NCI-H2107 treated with DMSO at 0.1 percent for 48 hours (cell line): ENCODE results near the gene DOP1A.
A peak's percentile ranks its signal among the peaks of the same experiment; 100 is the strongest.
"Not testable (repeated sequence)": the region's sequence is repeated elsewhere in the genome, so short reads cannot be mapped to it uniquely, and the experiment has no call there.

Source experiments
- DNase-seq: peaks from one replicate; lab custom pipeline; 2025; ENCODE audit not compliant: unreplicated experiment; lab: John Stamatoyannopoulos, UW

The DOP1A gene

DNA sequence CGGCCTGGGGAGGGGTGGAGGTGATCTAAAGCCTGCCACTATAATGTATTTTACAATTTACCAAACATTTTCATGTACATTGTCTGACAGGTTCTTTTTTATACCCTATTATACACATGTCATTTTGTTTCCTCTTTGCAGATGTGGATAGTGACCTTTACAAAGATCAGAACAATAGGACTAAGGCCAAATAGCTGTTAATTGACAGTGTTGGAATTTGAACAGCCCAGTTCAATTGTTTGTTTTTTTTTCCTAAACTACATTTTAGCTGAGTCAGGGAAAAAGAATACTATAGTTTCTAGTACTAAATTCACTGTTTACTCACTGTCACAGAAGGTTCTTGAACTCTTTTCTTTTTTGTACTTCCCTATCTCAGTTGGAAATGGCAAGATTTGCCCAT, 85.4 kb downstream of the DOP1A start:
- DNase-seq = no peak

DNA sequence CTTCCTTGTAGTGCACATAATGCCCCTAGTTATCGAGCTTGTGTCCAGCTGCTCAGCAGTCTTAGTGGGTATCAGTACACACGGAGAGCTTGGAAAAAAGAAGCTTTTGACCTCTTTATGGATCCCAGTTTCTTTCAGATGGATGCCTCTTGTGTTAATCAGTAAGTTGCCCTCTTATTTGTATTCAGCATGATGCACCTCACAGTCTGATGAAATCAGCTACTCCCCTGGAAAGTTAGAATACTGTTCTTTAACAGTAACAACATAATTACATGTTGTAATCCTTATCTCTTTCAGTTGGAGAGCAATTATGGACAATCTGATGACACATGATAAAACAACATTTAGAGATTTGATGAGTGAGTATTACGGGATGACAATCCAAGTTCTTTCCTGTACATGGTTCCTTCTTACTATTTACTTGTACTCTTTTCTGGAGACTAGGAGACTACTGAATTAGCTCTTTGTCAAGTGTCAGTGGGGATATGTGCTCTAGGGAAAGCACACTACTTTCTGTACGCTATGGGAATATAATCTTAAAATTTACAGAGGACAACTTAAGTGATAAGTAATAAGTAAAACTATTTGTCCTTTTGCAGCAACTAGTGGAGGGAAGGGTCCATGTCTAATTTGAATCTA, 86.5 kb downstream of the DOP1A start:
- DNase-seq = no peak

- DNase-seq = no peak
These were observed 88.3 kb downstream of the DOP1A start for GRCh38 chr6:83155794-83156193.

GRCh38 chr6:83160167-83160566, 92.7 kb downstream of the DOP1A start:
- DNase-seq = no peak

- DNase-seq = no peak
These were observed 100.3 kb downstream of the DOP1A start for GRCh38 chr6:83167726-83168278.

DNA sequence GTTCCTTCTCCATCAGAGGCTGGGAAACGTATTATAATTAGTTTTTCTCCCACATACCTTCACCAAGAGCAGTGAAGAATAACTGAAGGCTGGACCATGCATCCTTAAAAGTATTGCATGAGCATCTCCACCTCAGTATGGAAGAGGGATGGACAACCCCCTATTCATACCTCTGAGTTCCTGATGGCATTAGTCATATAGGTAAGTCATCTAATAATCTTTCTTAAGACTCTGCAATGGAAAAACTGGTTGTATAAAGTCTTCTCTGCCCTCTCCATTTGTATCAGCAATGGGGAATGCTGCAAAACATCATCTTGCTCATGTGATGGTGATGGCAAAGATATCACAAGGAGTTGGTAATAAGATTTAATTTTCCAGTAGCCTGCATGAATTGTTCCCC, 101.1 kb downstream of the DOP1A start:
- DNase-seq = no peak

- DNase-seq = no peak
These were observed 101.6 kb downstream of the DOP1A start for GRCh38 chr6:83169106-83169505.

- DNase-seq = no peak
These were observed 102.0 kb downstream of the DOP1A start for GRCh38 chr6:83169511-83169910.

DNA sequence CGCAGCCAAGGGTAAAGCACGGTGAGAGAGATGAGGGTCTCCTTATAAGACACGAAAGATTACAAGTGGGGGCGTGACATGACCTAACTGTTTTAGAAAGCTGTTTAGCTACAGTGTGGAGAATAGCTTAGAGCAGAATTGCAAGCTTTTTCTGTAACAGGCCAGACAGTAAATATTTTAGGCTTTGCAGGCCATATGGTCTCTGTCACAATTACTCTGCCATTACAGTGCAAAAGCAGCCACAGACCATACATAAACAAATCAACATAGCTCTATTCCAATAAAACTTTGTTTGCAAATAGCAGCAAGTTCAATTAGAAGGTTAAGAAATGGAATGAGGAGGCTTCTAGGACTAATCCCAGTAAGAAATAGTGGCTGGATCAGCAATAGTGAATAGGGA, 108.8 kb downstream of the DOP1A start:
- no peak for DNase-seq

GRCh38 chr6:83180426-83180950, 113.0 kb downstream of the DOP1A start:
- no peak for DNase-seq

GRCh38 chr6:83182114-83182513, 114.6 kb downstream of the DOP1A start:
- DNase-seq = no peak

- DNase-seq = no peak
These were observed 115.8 kb downstream of the DOP1A start for GRCh38 chr6:83183082-83183828.

DNA sequence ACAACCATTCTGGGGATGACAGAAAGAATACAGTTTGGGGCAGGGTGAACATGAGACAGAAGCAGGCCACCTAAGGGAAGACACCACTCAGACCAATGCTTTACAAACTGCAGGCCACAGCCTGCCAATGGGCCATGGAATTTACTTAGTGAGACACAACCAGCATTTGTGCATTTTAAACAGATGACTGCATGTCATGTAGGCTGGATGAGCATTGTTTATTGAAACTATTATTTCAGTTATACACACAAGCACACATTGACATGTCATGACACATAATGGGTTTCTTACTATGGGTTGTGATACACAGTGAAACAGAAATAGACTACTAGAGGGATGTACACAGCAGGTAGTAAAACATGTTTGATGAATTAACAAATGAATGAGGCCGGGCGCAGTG, 117.6 kb downstream of the DOP1A start:
- no peak for DNase-seq

DNA sequence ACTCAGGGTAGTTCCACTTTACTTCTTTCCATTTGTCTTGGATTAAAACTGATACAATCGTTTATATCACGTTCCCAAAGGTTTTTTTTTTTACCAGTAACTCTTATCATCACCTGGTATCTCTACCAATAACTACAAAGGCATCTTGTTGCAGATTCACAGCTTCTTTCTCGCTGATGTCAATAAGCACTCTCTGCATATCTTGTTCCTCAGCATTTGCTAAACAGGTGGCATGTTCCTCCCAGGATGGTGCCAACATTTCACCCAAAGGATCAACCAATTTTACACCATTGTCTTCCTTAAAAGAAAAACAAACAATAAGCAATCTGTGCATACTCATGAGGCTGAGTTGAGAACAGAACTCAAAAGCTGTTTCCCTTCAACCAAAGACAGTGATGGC, 121.0 kb downstream of the DOP1A start:
- no peak for DNase-seq

DNA sequence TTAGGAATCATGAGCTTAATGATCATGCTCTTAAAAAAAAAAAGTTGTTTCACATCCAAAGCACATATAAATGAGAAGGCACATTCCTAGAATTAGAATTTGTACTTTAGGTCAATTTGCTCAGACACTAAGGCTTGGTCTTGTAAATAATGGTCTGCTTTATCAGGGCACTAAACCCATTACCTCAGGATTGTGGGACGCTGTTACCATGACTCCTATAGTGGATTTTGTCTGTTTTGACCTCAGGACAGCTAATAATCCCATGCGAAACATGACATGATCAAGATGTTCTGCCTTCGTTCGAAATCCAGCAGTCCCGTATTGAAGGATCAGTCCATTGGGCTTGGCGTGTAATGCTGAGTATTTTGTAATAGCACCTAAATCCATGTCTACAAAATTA, 123.2 kb downstream of the DOP1A start:
- no peak for DNase-seq

GRCh38 chr6:83191974-83192373, 124.5 kb downstream of the DOP1A start:
- not testable (repeated sequence) for DNase-seq

DNA sequence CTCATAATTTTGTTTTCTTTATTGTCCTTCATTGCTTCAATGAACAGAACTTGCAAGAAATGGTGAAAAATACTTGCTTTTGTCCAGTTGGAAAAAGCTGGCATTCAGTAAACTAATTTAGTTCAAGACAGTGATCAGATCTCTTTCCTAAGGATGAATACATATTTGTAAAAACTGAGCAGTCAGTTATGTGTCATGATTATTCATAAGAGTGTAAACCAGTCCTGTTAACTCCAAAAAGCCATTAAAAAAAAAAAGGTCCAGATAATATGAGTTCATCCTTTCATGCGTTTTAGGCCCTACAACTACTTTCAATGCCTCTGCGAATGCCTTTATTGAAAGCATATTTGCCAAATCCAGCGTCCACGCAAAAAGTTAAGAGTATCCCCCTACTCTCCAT, 125.0 kb downstream of the DOP1A start:
- no peak for DNase-seq

- DNase-seq = peak; percentile 46
These were observed 125.6 kb downstream of the DOP1A start, which contains the start of the genes PGM3 and RWDD2A for GRCh38 chr6:83192871-83193746. PGM3 (minus strand) TSS chr6:83193265; CDS start chr6:83191012, 2,253 bp downstream. RWDD2A (plus strand) TSS chr6:83193357; CDS start chr6:83194452, 1,095 bp downstream.

- peak; percentile 21 for DNase-seq
These were observed 126.5 kb downstream of the DOP1A start for GRCh38 chr6:83193747-83194566.

DNA sequence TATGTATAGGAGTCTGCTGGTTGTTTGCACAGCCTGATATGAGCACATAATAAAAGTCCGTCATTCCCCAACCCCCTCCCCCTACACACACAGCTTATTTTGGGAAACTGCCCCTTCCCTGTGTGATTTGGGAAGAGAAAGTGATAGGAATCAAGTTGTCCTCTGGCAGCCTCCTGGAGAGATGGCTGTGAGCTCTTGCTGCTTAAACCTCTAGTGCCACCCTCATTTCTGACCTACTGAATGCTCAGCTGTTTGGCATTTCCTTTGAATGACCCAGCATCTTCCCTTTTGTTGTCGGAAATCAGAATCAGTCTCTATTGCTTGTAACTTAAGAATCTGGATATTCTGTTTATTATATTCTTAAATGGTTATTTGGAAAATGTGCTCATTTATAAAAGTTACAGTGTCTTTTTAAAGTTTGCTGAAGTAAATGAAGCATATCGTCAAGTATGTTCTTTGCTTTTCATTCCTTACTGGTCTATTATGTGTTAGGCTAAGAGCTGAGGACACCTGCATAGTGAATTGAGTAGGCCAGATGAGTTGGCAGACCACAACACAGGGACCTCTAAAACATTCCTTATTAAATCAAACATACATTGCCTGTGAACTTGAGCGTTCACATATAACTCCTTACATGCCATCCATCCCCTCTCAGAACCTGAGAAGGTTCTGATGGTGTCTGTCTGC, 131.2 kb downstream of the DOP1A start:
- DNase-seq = no peak
